Measurements from ENCODE around the gene GNGT2.

GNGT2 gene

GRCh38 chr17:49213847-49214246 lies 3.5 kb upstream of the GNGT2 start:
- H3K27ac Mint-ChIP-seq (ENCODE audit: low read depth): peak overlapping the region; percentile 93

GRCh38 chr17:49213399-49213798 lies 3.0 kb upstream of the GNGT2 start:
- Mint-ChIP-seq H3K27ac (ENCODE audit: low read depth) (peak overlapping the region; percentile 93), H3K27me3 (no peaks in the 10 kb centered on the region), H3K36me3 (ENCODE audit: insufficient read depth) (peaks cover 25% of the 10 kb centered on the region), H3K4me1 (peaks cover 89% of the 10 kb centered on the region), H3K9me3 (no peaks in the 10 kb centered on the region), H3K4me3 (peak overlapping the region; percentile 96)
- DNase-seq (ENCODE audit: low spot score in 2 of 2) (no peak), ATAC-seq (replicated peaks; ENCODE audit: extremely low read depth, poor library complexity, severe bottlenecking) (no peak)

More at GRCh38 chr17:49213847-49214246, 3.5 kb upstream of the GNGT2 start:
- H3K4me3 Mint-ChIP-seq: peak overlapping the region; percentile 96
- no peaks in the 10 kb centered on the region for H3K27me3 Mint-ChIP-seq
- no peak for DNase-seq (ENCODE audit: low spot score in 2 of 2)
- no peaks in the 10 kb centered on the region for H3K9me3 Mint-ChIP-seq
- H3K4me1 Mint-ChIP-seq: peaks cover 90% of the 10 kb centered on the region
- no peak for ATAC-seq (replicated peaks; ENCODE audit: extremely low read depth, poor library complexity, severe bottlenecking)
- H3K36me3 Mint-ChIP-seq (ENCODE audit: insufficient read depth): peaks cover 28% of the 10 kb centered on the region

- H3K9me3 Mint-ChIP-seq: no peaks in the 10 kb centered on the region
- DNase-seq (ENCODE audit: low spot score in 2 of 2) (peak in 1 of 2 donors; percentile 27), ATAC-seq (replicated peaks; ENCODE audit: extremely low read depth, poor library complexity, severe bottlenecking) (peak; percentile 65)
- H3K27ac Mint-ChIP-seq (ENCODE audit: low read depth): peak overlapping the region; percentile 72
- H3K36me3 Mint-ChIP-seq (ENCODE audit: insufficient read depth): peaks cover 4% of the 10 kb centered on the region
- no peaks in the 10 kb centered on the region for H3K27me3 Mint-ChIP-seq
- H3K4me1 Mint-ChIP-seq: peaks cover 62% of the 10 kb centered on the region
- peak overlapping the region; percentile 96 for H3K4me3 Mint-ChIP-seq
Measured at GRCh38 chr17:49209061-49209571, 1.3 kb downstream of the GNGT2 start.

GRCh38 chr17:49204516-49204915 lies 5.9 kb downstream of the GNGT2 start:
- H3K4me1 Mint-ChIP-seq: peaks cover 28% of the 10 kb centered on the region
- H3K27ac Mint-ChIP-seq (ENCODE audit: low read depth): no peak overlapping the region

GRCh38 chr17:49203796-49204195 lies 6.6 kb downstream of the GNGT2 start:
- Mint-ChIP-seq H3K4me3 (no peak overlapping the region), H3K36me3 (ENCODE audit: insufficient read depth) (no peaks in the 10 kb centered on the region), H3K27ac (ENCODE audit: low read depth) (no peak overlapping the region), H3K27me3 (no peaks in the 10 kb centered on the region), H3K4me1 (peaks cover 22% of the 10 kb centered on the region), H3K9me3 (no peaks in the 10 kb centered on the region)
- DNase-seq (ENCODE audit: low spot score in 2 of 2) (no peak), ATAC-seq (replicated peaks; ENCODE audit: extremely low read depth, poor library complexity, severe bottlenecking) (no peak)

More at GRCh38 chr17:49204516-49204915, 5.9 kb downstream of the GNGT2 start:
- no peak for DNase-seq (ENCODE audit: low spot score in 2 of 2)
- no peak for ATAC-seq (replicated peaks; ENCODE audit: extremely low read depth, poor library complexity, severe bottlenecking)
- H3K27me3 Mint-ChIP-seq: no peaks in the 10 kb centered on the region
- no peak overlapping the region for H3K4me3 Mint-ChIP-seq
- no peaks in the 10 kb centered on the region for H3K9me3 Mint-ChIP-seq
- no peaks in the 10 kb centered on the region for H3K36me3 Mint-ChIP-seq (ENCODE audit: insufficient read depth)

- Mint-ChIP-seq H3K36me3 (ENCODE audit: insufficient read depth) (peaks cover 1% of the 10 kb centered on the region), H3K9me3 (no peaks in the 10 kb centered on the region), H3K4me3 (no peak overlapping the region), H3K27ac (ENCODE audit: low read depth) (no peak overlapping the region), H3K27me3 (no peaks in the 10 kb centered on the region), H3K4me1 (peaks cover 19% of the 10 kb centered on the region)
- DNase-seq (ENCODE audit: low spot score in 2 of 2) (no peak), ATAC-seq (replicated peaks; ENCODE audit: extremely low read depth, poor library complexity, severe bottlenecking) (no peak)
Measured at GRCh38 chr17:49201481-49201927, 8.9 kb downstream of the GNGT2 start.

- ATAC-seq (replicated peaks; ENCODE audit: extremely low read depth, poor library complexity, severe bottlenecking) (no peak), DNase-seq (ENCODE audit: low spot score in 2 of 2) (no peak)
- Mint-ChIP-seq H3K9me3 (no peaks in the 10 kb centered on the region), H3K4me1 (peaks cover 14% of the 10 kb centered on the region), H3K27me3 (no peaks in the 10 kb centered on the region), H3K27ac (ENCODE audit: low read depth) (no peak overlapping the region), H3K36me3 (ENCODE audit: insufficient read depth) (peaks cover 1% of the 10 kb centered on the region), H3K4me3 (no peak overlapping the region)
Measured at GRCh38 chr17:49200423-49201083, 9.8 kb downstream of the GNGT2 start.

- Mint-ChIP-seq H3K27ac (ENCODE audit: low read depth) (no peak overlapping the region), H3K27me3 (no peaks in the 10 kb centered on the region), H3K9me3 (no peaks in the 10 kb centered on the region), H3K4me3 (no peak overlapping the region), H3K4me1 (peaks cover 11% of the 10 kb centered on the region), H3K36me3 (ENCODE audit: insufficient read depth) (peaks cover 7% of the 10 kb centered on the region)
- ATAC-seq (replicated peaks; ENCODE audit: extremely low read depth, poor library complexity, severe bottlenecking): no peak
- no peak for DNase-seq (ENCODE audit: low spot score in 2 of 2)
Measured at GRCh38 chr17:49198211-49198610, 12.2 kb downstream of the GNGT2 start.

- ATAC-seq (replicated peaks; ENCODE audit: extremely low read depth, poor library complexity, severe bottlenecking): no peak
- Mint-ChIP-seq H3K4me1 (peaks cover 18% of the 10 kb centered on the region), H3K27me3 (peaks cover 2% of the 10 kb centered on the region), H3K4me3 (no peak overlapping the region), H3K9me3 (no peaks in the 10 kb centered on the region), H3K27ac (ENCODE audit: low read depth) (no peak overlapping the region), H3K36me3 (ENCODE audit: insufficient read depth) (peaks cover 14% of the 10 kb centered on the region)
- DNase-seq (ENCODE audit: low spot score in 2 of 2): no peak
Measured at GRCh38 chr17:49197346-49197998, 12.9 kb downstream of the GNGT2 start.

- H3K9me3 Mint-ChIP-seq: no peaks in the 10 kb centered on the region
- ATAC-seq (replicated peaks; ENCODE audit: extremely low read depth, poor library complexity, severe bottlenecking): no peak
- H3K4me3 Mint-ChIP-seq: no peak overlapping the region
- no peak for DNase-seq (ENCODE audit: low spot score in 2 of 2)
- no peak overlapping the region for H3K27ac Mint-ChIP-seq (ENCODE audit: low read depth)
- peaks cover 6% of the 10 kb centered on the region for H3K27me3 Mint-ChIP-seq
- H3K36me3 Mint-ChIP-seq (ENCODE audit: insufficient read depth): peaks cover 24% of the 10 kb centered on the region
- peaks cover 28% of the 10 kb centered on the region for H3K4me1 Mint-ChIP-seq
Measured at GRCh38 chr17:49196520-49196919, 13.9 kb downstream of the GNGT2 start.

GRCh38 chr17:49195751-49196150 lies 14.6 kb downstream of the GNGT2 start:
- Mint-ChIP-seq H3K36me3 (ENCODE audit: insufficient read depth) (peaks cover 25% of the 10 kb centered on the region), H3K4me1 (peaks cover 32% of the 10 kb centered on the region)

GRCh38 chr17:49194297-49194607 lies 16.1 kb downstream of the GNGT2 start:
- peaks cover 36% of the 10 kb centered on the region for H3K4me1 Mint-ChIP-seq
- H3K27ac Mint-ChIP-seq (ENCODE audit: low read depth): peak overlapping the region; percentile 70
- ATAC-seq (replicated peaks; ENCODE audit: extremely low read depth, poor library complexity, severe bottlenecking) (no peak), DNase-seq (ENCODE audit: low spot score in 2 of 2) (no peak)
- peaks cover 25% of the 10 kb centered on the region for H3K36me3 Mint-ChIP-seq (ENCODE audit: insufficient read depth)
- peak overlapping the region; percentile 94 for H3K4me3 Mint-ChIP-seq
- H3K9me3 Mint-ChIP-seq: no peaks in the 10 kb centered on the region
- H3K27me3 Mint-ChIP-seq: peaks cover 6% of the 10 kb centered on the region

More at GRCh38 chr17:49195751-49196150, 14.6 kb downstream of the GNGT2 start:
- H3K9me3 Mint-ChIP-seq: no peaks in the 10 kb centered on the region
- no peak overlapping the region for H3K4me3 Mint-ChIP-seq
- H3K27ac Mint-ChIP-seq (ENCODE audit: low read depth): peak overlapping the region; percentile 56
- peaks cover 6% of the 10 kb centered on the region for H3K27me3 Mint-ChIP-seq
- ATAC-seq (replicated peaks; ENCODE audit: extremely low read depth, poor library complexity, severe bottlenecking) (no peak), DNase-seq (ENCODE audit: low spot score in 2 of 2) (no peak)

Data from central memory CD8-positive, alpha-beta T cell (primary cell).